Heart right ventricle (tissue), 16 donors: ENCODE data around the gene NHSL2. TPM values are rescaled to one million over a fixed set of nuclear protein-coding genes. Genes with fewer than 3 reads are reported as not detected.

Source experiments
- ATAC-seq, 8 donors: fragments of 200-7000 bp; cut with Tn5 transposase; one replicate each; pipeline ENCODE4 v1.9.1; 2020; ENCODE audit warnings: mild to moderate bottlenecking in 8 of 8, moderate library complexity in 8 of 8, moderate number of reproducible peaks in 1 of 8
- DNase-seq, 2 donors: peaks; one replicate each; pipeline ENCODE4 v3.0.0-alpha.2; 2020
- H3K27ac ChIP-seq, 10 donors: fragments of 200-600 bp; sonication (generic) in 2 of 10; one replicate each; pipeline versions ENCODE4 v1.5.0 to v1.8.0; 2020 to 2022; ENCODE audit warnings: mild to moderate bottlenecking in 3 of 10
- H3K27me3 ChIP-seq, 7 donors: fragments of 200-600 bp; one replicate each; pipeline ENCODE4 v1.8.0; 2021 to 2022; ENCODE audit warnings: mild to moderate bottlenecking in 2 of 7
- H3K36me3 ChIP-seq, 9 donors: fragments of 200-600 bp; sonication (generic) in 1 of 9; one replicate each; pipeline versions ENCODE4 v1.5.0 to v1.8.0; 2020 to 2022; ENCODE audit warnings: mild to moderate bottlenecking in 2 of 9
- H3K4me1 ChIP-seq, 9 donors: fragments of 200-600 bp; sonication (generic) in 1 of 9; one replicate each; pipeline versions ENCODE4 v1.5.0 to v1.8.0; 2020 to 2022; ENCODE audit warnings: mild to moderate bottlenecking in 4 of 9
- H3K4me3 ChIP-seq, 10 donors: fragments of 200-600 bp; sonication (generic) in 2 of 10; one replicate each; pipeline versions ENCODE4 v1.5.0 to v1.8.0; 2020 to 2022; ENCODE audit warnings: mild to moderate bottlenecking in 7 of 10, moderate library complexity in 2 of 10
- H3K9me3 ChIP-seq, 11 donors: fragments of 200-600 bp in 10 of 11; sonication (generic) in 2 of 11; one replicate each; pipeline versions ENCODE4 v1.5.0 to v1.8.0; 2013 to 2022; ENCODE audit warnings: mild to moderate bottlenecking in 2 of 11, control low read depth in 1 of 11, moderate library complexity in 1 of 11
- CTCF ChIP-seq, 9 donors: fragments of 200-600 bp; sonication (generic) in 2 of 9; IDR thresholded peaks; one replicate each; pipeline versions ENCODE4 v1.5.0 to v1.8.0; 2021 to 2022; ENCODE audit warnings: antibody characterized with exemption in 9 of 9, mild to moderate bottlenecking in 5 of 9, moderate library complexity in 1 of 9
- WGBS, 2 donors: extraction: QIAGEN DNeasy Blood & Tissue Kit; methylation state at CpG; one replicate each; pipeline ENCODE4 v1.1.7; 2013; ENCODE audit warnings: inconsistent platforms in 1 of 2; 5-methylcytosine and 5-hydroxymethylcytosine counted together
- intact Hi-C, 10 donors: fragments of 100-400 bp; cut with DNase I; formaldehyde crosslinking; loops; one replicate each; pipeline versions ENCODE4 v1.11.1 to v1.14.2; 2022
- polyA plus RNA-seq, 2 donors: library from polyadenylated mRNA; stranded (reverse); fragments of 200-250 nt; gene quantifications; one replicate each; pipeline ENCODE4 v1.2.3, GENCODE V29; 2013
- total RNA-seq, 10 donors: library from RNA; stranded (reverse); fragmentation: NEBNext Ultra II Directional in 3 of 10; extraction: Animal tissue kit (Norgen Biotek cat#: 25700) in 3 of 10; gene quantifications; one replicate each; pipeline versions ENCODE4 v1.2.1 to v1.2.4, GENCODE V29; 2021 to 2023
- donor health status: Arrhythmogenic right ventricular cardiomyopathy.
- donor health status: ischemic (EF 13 %, LVEDD 7.1; RV severe dilation, severe dysfunction).
- donor health status: healthy with polysubstance abuse.
- donor health status: DM: no; HTN: yes; CAD: no.
- donor health status: DM: no; HTN: no; CAD: no.
- donor health status: ischemic (EF 25% LVEDD 6.9; RV normal size, moderate dysfunction).
- donor health status: ischemic (EF 25% LVEDD 5.7; RV mildly dilated, moderate dysfunction).
- donor health status: healthy.
- donor health status: DM: yes; HTN: yes; CAD: no.
- donor health status: Ischemic cardiomyopathy.
- donor health status: ischemic (EF 35%, LVEDD 5.7; RV mildly dilated, moderate dysfunction).
- donor health status: nonischemic (EF 11% LVEDD 7.7; RV severe dilation, severe dysfunction).
- donor health status: DM: yes; HTN: yes; CAD: no.
- donor health status: PGD.
- donor health status: ischemic (EF 29% LVEDD 5.4; RV normal size, mild dysfunction).
- donor health status: nonischemic (EF 23%, LVEDD 6.1; RV moderate dilation, normal function).

Gene NHSL2
- total and polyA plus RNA-seq, 12 donors = 0.86 to 8.4 (median 6.2) TPM

GRCh38 chrX:72132456-72132855 lies 221.8 kb downstream of the NHSL2 start:
- peaks cover 0 to 52% (median 0%) of the 10 kb centered on the region in 7 donors for H3K27me3 ChIP-seq
- H3K4me1 ChIP-seq = peaks cover 0 to 24% (median 7%) of the 10 kb centered on the region in 9 donors
- ATAC-seq (no peak), DNase-seq (no peak)
- intact Hi-C loops = loop anchor here in 1 of 10 donors (5.0 kb wide), 1 partner anchor 50 kb away; the partner anchor contains the start of gene PIN4
- peak overlapping the region in 6 of 10 donors; percentile 54 to 64 (median 56) for H3K4me3 ChIP-seq
- no peaks in the 10 kb centered on the region for H3K9me3 ChIP-seq
- peak overlapping the region in 2 of 10 donors; percentile 61 to 65 for H3K27ac ChIP-seq
- TF ChIP-seq CTCF (IDR thresholded peaks at IDR 0.05) = no peak
- peaks cover 0 to 7% (median 0%) of the 10 kb centered on the region in 9 donors for H3K36me3 ChIP-seq
- 79 to 89% methylated on average over 3 of the region's 3 CpGs for WGBS, 2 donors

- H3K4me1 ChIP-seq = peaks cover 0 to 18% (median 7%) of the 10 kb centered on the region in 9 donors
- no peak for ATAC-seq
- intact Hi-C loops = loop anchor here in 1 of 10 donors (5.0 kb wide), 1 partner anchor 48 kb away; the partner anchor contains the start of gene PIN4
- 93 to 97% methylated on average over 10 to 11 of the region's 11 CpGs for WGBS, 2 donors
- H3K27ac ChIP-seq = no peak overlapping the region
- no peak overlapping the region for H3K4me3 ChIP-seq
- peaks cover 0 to 53% (median 0%) of the 10 kb centered on the region in 7 donors for H3K27me3 ChIP-seq
- no peak for TF ChIP-seq CTCF (IDR thresholded peaks at IDR 0.05)
- no peaks in the 10 kb centered on the region for H3K9me3 ChIP-seq
- no peak for DNase-seq
- peaks cover 0 to 17% (median 0%) of the 10 kb centered on the region in 9 donors for H3K36me3 ChIP-seq
Observed at GRCh38 chrX:72133851-72134546, 223.4 kb downstream of the NHSL2 start.

- intact Hi-C loops = no loop called here
- no peak for TF ChIP-seq CTCF (IDR thresholded peaks at IDR 0.05)
- no peak for ATAC-seq
- Histone ChIP-seq H3K27me3 (peaks cover 0 to 50% (median 0%) of the 10 kb centered on the region in 7 donors), H3K36me3 (peaks cover 0 to 38% (median 0%) of the 10 kb centered on the region in 9 donors), H3K27ac (no peak overlapping the region), H3K9me3 (no peaks in the 10 kb centered on the region), H3K4me3 (no peak overlapping the region), H3K4me1 (no peaks in the 10 kb centered on the region)
- no peak for DNase-seq
- 82 to 83% methylated on average over 9 of the region's 9 CpGs for WGBS, 2 donors
Observed at GRCh38 chrX:72137846-72138495, 227.3 kb downstream of the NHSL2 start.

GRCh38 chrX:72139538-72139937 lies 228.9 kb downstream of the NHSL2 start:
- no peak for TF ChIP-seq CTCF (IDR thresholded peaks at IDR 0.05)
- H3K36me3 ChIP-seq = peaks cover 0 to 39% (median 0%) of the 10 kb centered on the region in 9 donors
- ATAC-seq (no peak), DNase-seq (no peak)
- no peaks in the 10 kb centered on the region for H3K4me1 ChIP-seq
- peaks cover 0 to 36% (median 0%) of the 10 kb centered on the region in 7 donors for H3K27me3 ChIP-seq
- 92 to 95% methylated on average over 7 to 8 of the region's 8 CpGs for WGBS, 2 donors
- intact Hi-C loops = no loop called here
- H3K4me3 ChIP-seq = no peak overlapping the region
- H3K27ac ChIP-seq = no peak overlapping the region
- H3K9me3 ChIP-seq = no peaks in the 10 kb centered on the region
